SK-N-MC (cell line): Measurements from ENCODE around the gene FAM50B.

Experiments used
- EZH2 ChIP-seq: fragments of 200-600 bp; sonication (generic); IDR thresholded peaks from one replicate; pipeline ENCODE4 v1.6.1; 2017; ENCODE audit warnings: antibody characterized with exemption
- FOXP2 ChIP-seq: optimal IDR thresholded peaks from 2 replicates; pipeline ENCODE3; 2011; ENCODE audit warnings: mild to moderate bottlenecking, moderate library complexity; ENCODE audit not compliant: insufficient read depth; ENCODE audit errors: extremely low read length, control extremely low read depth
- POLR2AphosphoS5 ChIP-seq: IDR thresholded peaks from 2 replicates; pipeline ENCODE4 v1.6.1; 2012; ENCODE audit warnings: mild to moderate bottlenecking, low read depth, low read length, borderline replicate concordance

- TF ChIP-seq EZH2 (no peak), FOXP2 (no peak), POLR2AphosphoS5 (no peak)
These were observed 26.3 kb downstream of the FAM50B start for GRCh38 chr6:3875486-3875885.
